Gastrocnemius medialis (tissue), 4 donors: ENCODE data around the gene CUX1.

Source experiments
- POLR2A ChIP-seq, 2 donors: fragments of 450-650 bp; IDR thresholded peaks; one replicate each; pipeline ENCODE4 v1.6.1; 2017; ENCODE audit warnings: antibody characterized with exemption in 2 of 2, mild to moderate bottlenecking in 2 of 2, moderate library complexity in 2 of 2
- TF ChIP-seq, protein P1 (sequence below), 5 experiments: fragments of 450-650 bp in 3 of 5; fragments of 200-600 bp in 2 of 5; sonication (generic) in 2 of 5; IDR thresholded peaks in 4 of 5; conservative IDR thresholded peaks in 1 of 5; 1 replicate in 4 of 5; 2 replicates in 1 of 5; pipeline ENCODE4 v1.5.1; 2016 to 2019; ENCODE audit warnings: antibody characterized with exemption in 5 of 5, mild to moderate bottlenecking in 3 of 5, moderate library complexity in 3 of 5

DNA sequence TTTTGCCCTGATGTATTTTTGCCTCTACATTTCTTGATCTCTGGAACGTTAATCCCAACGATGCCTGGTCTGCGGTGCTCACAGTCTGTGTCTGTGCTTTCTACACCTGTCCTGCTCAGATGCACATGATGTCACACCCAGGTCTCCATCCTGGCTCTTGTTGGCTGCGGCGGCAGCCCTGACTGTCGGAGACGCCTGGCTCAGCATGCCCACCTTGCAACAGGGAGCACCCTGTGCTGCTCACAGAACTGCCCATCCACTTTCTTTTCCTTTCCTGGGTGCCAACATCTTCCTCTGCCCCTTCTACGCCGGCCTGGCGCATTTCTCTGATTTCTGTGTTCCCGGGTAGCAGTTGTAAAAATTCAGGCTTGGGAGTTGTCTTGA lies 106.2 kb downstream of the CUX1 start:
- TF ChIP-seq POLR2A (IDR thresholded peaks at IDR 0.05): no peak
- TF ChIP-seq, protein P1, sequence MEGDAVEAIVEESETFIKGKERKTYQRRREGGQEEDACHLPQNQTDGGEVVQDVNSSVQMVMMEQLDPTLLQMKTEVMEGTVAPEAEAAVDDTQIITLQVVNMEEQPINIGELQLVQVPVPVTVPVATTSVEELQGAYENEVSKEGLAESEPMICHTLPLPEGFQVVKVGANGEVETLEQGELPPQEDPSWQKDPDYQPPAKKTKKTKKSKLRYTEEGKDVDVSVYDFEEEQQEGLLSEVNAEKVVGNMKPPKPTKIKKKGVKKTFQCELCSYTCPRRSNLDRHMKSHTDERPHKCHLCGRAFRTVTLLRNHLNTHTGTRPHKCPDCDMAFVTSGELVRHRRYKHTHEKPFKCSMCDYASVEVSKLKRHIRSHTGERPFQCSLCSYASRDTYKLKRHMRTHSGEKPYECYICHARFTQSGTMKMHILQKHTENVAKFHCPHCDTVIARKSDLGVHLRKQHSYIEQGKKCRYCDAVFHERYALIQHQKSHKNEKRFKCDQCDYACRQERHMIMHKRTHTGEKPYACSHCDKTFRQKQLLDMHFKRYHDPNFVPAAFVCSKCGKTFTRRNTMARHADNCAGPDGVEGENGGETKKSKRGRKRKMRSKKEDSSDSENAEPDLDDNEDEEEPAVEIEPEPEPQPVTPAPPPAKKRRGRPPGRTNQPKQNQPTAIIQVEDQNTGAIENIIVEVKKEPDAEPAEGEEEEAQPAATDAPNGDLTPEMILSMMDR (IDR thresholded peaks at IDR 0.05 in 4 of 5, conservative IDR thresholded peaks at IDR 0.05 in 1 of 5): no peak
